HG02571 (cell line): Measurements from ENCODE around the gene ZBED4.

ENCODE experiments used
- ATAC-seq: cut with Tn5 transposase; IDR thresholded peaks from one replicate; pipeline ENCODE4 v1.9.1; 2021; ENCODE audit warnings: mild to moderate bottlenecking, moderate library complexity; ENCODE audit not compliant: unreplicated experiment

The ZBED4 gene

DNA sequence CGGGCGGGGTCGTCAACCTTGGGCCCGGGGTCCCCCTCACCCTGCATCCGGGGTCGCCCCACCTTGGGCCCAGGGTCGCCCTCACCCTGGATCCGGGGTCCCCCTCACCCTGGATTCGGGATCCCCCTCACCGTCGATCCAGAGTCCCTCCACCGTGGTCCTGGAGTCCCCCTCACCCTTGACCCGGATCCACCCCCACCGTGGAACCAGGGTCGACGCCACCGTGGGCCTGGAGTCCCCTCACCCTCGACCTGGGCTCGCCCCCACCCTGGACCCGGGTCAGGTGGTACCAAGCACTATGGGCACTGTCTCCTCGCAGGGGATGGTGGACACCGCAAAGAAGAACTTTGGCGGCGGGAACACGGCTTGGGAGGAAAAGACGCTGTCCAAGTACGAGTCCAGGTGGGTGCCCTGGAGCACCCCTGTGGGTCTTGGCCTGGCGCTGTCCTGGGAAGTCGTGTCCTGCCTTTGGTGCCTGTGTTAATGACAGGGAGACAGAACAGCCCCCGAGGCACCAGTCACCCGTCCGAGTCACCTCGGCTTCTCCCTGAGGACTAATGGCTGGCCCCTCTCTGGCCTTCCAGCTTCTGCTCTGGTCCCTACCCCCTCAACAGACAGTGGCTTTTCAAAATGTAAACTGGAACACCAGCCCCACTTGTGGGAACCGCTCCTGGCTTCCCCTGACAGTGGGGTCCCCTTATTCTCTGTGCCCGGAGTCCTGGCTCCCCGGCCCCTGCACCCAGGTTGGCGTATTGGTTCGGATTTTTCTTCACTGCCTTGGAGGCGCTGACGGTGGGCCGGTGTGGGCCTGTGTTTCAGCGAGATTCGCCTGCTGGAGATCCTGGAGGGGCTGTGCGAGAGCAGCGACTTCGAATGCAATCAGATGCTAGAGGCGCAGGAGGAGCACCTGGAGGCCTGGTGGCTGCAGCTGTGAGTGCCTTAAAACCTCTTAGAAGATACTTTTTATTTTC lies 65.6 kb downstream of the ZBED4 start:
- no peak for ATAC-seq

- ATAC-seq = no peak
Measured at GRCh38 chr22:49920859-49921258, 67.2 kb downstream of the ZBED4 start.

- ATAC-seq = no peak
Measured at GRCh38 chr22:49921508-49922278, 68.0 kb downstream of the ZBED4 start.

DNA sequence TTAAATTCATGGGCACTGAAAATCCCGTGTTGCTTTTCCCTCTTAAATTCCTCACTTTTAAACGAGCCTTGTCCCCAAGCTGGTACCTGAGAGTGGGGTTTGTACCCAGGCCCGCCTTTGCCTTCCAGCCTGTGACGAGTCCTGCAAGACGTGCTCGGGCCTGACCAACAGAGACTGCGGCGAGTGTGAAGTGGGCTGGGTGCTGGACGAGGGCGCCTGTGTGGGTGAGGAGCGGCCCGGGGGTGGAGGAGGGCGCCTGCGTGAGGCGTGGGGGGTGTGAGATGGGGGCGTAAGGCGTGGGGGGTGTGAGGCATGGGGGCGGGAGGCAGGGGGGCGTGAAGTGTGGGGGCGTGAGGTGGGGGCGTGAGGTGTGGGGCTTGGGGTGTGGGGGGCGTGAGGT lies 68.8 kb downstream of the ZBED4 start:
- no peak for ATAC-seq

GRCh38 chr22:49922926-49923325 lies 69.3 kb downstream of the ZBED4 start:
- no peak for ATAC-seq

DNA sequence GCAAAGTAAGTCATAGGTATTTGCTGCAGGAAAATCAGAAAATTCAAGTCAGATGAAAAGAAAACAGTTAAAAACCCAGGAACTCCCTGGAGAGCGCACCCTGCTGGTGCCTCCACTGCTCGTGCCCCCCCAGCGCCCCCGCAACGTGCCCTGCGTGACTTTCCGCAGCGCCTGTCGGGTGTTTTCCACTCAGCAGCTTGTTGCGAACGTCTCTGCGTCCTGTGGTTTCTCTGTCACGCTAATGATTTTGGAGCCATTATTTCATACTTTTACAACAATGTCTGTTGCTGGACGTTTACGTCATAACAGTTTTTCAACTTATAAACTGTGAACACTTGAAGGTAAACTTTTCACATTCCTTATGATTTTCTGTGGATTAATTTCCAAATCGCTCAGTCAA lies 69.8 kb downstream of the ZBED4 start:
- ATAC-seq = no peak

DNA sequence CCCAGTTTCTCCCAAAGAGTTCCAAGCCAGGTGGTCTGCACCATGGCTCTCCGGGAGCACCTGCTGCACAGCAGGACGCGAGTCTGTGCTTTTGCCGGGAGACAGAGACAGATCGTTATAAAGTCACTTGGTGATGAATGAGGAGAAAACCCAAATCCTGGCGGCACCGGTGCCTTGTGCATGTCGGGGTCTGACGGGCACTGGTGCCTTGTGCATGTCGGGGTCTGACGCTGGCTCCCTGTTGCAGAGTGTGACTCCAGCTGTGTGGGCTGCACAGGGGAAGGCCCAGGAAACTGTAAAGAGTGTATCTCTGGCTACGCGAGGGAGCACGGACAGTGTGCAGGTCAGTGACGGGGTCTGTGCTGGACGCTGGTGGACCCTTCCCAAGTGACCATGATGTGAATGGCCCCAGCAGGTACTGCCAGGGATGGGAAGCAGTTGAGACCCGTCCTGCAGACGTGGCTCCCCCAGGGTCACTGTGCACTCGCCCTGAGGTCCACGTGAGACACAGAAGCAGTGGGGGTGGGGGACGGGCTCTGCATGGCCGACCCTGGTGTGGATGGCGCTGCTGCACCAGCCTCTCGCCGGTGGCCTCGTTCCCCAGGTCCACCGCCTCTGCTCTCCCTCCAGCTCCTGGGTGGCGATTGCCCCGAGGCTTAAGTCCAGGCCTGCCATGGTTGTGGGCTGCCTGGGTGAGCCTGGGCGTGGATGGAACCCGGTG lies 70.6 kb downstream of the ZBED4 start:
- no peak for ATAC-seq

DNA sequence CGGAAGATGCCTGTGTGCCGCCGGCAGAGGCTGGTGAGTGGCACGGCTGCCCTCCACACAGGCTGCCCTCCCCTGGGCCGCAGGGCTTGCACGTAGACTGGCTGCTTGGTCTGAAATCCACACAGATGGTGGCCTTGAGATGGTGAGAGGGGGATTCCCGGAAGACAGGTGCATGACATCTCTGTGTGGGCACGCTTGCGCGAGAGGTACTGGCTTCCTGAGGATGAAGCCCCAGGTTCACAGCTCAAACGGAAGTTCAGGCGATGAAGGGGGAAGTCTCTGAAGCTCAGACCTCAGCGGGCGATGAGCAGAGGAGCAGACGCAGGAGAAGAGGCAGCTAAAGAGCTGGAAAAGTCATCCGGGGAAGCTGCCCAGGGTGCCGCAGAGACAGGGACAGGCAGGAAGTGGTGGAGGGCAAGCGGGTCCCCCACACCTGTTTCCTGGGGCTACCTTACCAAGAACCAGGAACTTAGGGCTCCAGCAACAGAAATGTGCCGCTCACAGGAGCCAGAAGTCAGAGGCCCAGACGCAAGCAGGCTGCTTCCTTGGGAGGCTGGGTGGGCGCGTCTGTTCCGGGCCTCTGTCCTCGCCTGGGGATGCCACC lies 72.0 kb downstream of the ZBED4 start:
- ATAC-seq = peak; percentile 44

GRCh38 chr22:49926916-49927315 lies 73.3 kb downstream of the ZBED4 start:
- ATAC-seq = no peak

DNA sequence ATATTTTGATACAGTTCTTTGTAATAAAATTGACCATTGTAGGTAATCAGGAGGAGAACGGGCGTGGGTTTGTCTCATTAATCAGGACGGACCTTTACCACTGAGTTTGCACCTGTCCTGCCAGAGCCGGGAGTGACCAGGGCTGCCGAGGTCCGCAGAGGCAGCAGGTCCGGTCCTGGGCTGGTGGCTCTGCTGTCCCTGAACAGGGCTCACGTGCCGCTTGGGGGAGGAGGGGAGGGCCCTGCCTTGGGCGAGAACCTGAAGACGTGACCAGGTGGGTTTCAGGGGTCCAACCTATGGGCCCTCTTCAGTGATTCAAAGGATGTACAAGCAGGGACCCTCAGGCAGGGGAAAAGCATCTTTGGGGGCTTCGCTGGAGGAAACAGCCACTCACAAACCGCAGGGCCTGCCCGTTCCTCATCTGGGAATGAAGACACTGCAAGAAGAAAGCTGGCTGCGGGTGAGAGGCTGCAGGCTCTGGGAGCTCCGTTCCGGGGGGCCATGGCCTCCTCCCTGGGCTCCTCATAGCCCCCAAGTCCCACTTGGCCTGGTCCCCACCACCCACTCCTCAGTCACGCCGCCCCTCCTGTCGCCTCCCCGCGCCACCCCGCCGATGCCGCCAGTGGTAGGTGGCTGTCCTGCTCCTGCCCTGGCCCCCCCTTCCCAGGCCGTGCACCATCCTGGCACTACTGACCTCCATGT lies 74.0 kb downstream of the ZBED4 start:
- no peak for ATAC-seq

- no peak for ATAC-seq
Measured at GRCh38 chr22:49928185-49928495, 74.5 kb downstream of the ZBED4 start.

- no peak for ATAC-seq
Measured at GRCh38 chr22:49928555-49929210, 75.0 kb downstream of the ZBED4 start.

GRCh38 chr22:49929211-49929979 lies 75.8 kb downstream of the ZBED4 start:
- peak; percentile 39 for ATAC-seq

DNA sequence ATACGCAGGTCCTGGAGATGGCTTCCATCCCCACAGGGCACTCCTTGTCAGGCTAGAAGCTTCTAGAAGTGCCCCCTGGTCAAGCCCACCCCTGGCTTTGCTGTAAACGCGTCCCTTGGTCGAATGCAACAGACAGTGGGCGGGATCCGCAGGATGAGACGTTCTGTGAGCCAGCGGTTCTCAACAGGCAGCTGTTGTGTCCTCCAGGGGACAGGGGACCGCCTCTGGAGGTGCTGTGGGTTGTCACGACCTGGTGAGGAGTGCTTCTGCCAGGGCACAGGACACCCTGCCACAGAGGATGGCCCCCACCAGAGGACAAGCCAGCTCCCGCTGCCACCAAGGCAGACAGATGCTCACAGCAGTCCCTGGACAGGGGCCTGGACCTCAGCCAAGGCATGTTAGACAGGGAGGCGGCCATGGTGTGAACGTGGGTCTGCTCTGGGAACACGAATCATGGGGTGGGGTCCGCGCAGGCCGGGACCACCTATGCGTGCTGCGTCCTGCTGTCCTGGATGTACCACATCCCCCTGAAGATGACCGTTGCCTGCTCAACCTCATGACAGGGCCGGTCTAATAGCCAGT lies 76.4 kb downstream of the ZBED4 start:
- ATAC-seq = no peak

DNA sequence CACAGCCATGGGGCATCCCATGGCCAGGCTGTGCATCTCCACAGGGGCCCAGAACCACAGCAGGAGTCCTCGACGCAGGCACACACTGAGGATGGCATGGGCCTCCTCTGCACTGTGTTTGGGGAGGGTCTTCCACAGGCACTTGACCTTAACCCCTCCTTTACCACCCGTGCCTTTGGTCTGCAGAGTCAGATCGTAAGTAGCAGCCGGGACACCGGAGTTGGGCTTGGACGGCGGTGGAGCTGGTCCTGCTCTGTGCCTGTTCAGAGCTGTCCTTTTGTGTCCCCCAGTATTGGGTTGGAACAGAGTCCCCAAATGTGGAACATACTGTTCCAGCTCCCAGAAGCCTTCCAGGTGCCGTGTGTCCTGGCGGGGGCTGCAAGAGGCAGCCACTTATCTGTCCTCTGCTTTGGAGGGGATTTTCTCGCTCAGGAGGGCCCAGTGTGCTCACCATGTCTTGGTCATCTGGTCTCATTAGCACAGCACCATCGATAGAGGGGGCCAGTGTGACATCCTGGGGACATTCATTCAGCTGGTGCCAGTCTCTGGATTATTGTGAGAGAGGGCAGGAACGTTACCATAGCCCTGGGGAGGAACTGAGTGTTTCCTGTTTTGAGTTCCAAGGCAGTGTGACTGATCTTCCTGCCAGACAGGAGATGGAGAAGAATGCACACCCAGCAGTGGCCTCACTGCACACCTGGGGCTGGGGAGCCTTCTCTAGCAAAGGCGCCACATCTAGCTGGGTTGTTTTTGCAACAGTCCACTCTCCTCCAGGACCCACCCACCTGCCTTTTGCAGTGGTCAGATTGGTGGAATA lies 77.2 kb downstream of the ZBED4 start:
- ATAC-seq = no peak

DNA sequence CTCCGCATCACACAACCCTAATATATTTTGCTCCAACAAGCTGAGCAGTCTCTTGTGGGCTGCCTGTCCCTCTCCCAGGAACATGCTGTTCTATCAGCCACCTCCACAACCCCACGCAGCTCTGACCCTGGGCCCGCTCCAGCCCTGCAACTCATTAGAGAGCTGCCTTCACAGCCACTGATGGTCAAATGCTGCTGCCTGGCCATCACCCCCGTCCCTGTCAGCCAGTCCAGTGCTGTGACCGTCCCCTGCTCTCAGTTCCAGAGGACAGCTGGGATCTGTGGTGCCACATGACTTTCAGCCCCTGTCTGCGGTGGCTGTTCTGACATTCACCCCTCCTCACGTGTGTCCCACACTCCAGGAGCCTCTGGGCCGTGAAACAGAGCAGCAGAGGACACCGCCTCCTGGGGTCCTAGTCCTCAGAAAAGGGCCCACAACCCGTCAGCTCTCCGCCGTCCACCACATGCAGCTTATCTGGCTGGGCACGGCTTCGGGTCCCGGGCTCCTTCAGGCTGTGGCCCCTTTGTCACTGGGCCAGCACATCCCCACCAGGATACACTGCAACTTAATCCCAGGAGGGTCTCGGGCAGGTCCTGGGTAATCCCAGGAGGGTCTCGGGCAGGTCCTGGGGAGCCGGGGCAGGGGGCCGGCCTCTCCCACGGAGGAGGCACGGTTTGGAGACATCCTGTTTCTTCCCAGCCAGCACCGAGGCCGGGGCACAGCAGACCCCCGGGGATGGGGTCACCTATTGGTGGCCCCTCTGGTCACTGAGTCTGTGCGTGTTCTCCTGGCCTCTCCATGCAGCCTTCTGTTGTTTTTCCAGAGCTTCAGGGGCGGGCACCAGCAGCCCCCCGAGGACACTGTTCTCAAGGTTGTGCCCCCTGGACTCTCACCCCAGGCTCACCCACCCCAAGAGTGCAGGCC lies 79.9 kb downstream of the ZBED4 start:
- ATAC-seq = no peak
